HT1080 (cell line): ENCODE measurements around the gene TNFRSF21. TPM values are rescaled to one million over a fixed set of nuclear protein-coding genes. Genes with fewer than 3 reads are reported as not detected.
A peak's percentile ranks its signal among the peaks of the same experiment; 100 is the strongest.
"Not testable (repeated sequence)": the region's sequence is repeated elsewhere in the genome, so short reads cannot be mapped to it uniquely, and the experiment has no call there.

Source experiments
- DNase-seq: peaks from one replicate; pipeline ENCODE4 v3.0.0-alpha.2; 2015; ENCODE audit warnings: low read depth
- total RNA-seq: library from RNA; depleted of rRNA; stranded (reverse); fragments of >200 nt; shearing (Covaris generic); gene quantifications from 2 replicates; pipeline ENCODE4 v1.2.3, GENCODE V29; 2014

TNFRSF21 gene
- total RNA-seq, 1 experiment from 2014 or later = 47.5 TPM

GRCh38 chr6:47323887-47324286 is 14.2 kb upstream of the TNFRSF21 start:
- DNase-seq = no peak

DNA sequence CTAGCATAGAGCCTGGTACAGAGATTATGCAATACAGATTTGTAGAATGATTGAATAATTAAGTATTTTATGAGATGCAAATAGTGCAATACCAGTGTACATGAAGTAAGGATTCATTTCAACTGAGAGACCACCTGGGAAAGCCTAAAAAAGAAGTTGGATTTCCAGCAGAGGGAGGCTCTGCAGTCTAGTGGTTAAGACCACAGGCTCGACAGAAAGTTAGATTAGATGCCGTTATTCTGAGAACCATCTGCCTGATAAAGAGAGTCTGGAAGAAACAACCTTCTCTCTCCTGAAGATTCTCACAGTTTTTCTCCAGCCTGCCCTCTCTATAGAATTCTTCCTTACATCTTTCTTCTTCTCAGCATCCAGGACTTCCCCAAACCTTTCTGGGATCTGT is 13.6 kb upstream of the TNFRSF21 start:
- DNase-seq = no peak

DNA sequence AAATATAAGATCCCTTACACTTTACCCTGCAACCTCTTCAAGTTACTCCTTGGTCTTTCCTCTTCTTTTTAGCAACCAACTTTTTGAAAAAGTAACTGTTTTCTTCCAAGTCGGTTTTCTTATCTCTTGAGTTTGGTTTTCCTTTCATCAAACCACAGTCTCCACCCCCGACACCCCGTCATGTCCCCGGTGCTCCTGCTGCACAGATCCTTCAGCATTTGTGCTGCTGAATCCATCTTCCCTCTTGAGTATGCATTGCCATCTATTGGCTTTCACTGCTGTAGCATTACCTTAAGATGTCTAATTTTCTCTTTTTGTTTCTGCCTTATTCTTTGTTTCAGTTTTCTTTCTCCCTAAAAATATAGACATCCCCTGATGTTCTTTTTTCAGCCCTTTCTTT is 11.9 kb upstream of the TNFRSF21 start:
- DNase-seq = no peak

GRCh38 chr6:47319867-47320266 is 10.2 kb upstream of the TNFRSF21 start:
- no peak for DNase-seq

DNA sequence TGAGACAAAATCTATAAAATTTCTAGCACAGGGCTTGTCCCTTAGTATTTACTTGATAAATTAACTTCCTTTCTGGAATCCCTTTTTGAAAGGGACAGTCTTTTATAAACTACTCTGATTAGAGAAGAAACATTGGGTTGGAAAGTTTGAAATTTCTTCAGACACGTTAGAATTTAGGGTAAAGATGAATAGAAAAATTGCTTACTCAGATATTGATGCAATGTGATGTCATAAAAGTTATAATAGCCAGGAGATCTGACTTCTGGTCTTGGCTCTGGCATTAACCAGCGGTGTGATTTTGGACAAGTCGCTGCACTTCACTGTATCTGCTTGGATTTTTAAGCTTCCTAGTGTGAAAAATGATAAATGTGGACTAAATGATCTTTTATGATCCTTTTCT is 9.7 kb upstream of the TNFRSF21 start:
- no peak for DNase-seq

DNA sequence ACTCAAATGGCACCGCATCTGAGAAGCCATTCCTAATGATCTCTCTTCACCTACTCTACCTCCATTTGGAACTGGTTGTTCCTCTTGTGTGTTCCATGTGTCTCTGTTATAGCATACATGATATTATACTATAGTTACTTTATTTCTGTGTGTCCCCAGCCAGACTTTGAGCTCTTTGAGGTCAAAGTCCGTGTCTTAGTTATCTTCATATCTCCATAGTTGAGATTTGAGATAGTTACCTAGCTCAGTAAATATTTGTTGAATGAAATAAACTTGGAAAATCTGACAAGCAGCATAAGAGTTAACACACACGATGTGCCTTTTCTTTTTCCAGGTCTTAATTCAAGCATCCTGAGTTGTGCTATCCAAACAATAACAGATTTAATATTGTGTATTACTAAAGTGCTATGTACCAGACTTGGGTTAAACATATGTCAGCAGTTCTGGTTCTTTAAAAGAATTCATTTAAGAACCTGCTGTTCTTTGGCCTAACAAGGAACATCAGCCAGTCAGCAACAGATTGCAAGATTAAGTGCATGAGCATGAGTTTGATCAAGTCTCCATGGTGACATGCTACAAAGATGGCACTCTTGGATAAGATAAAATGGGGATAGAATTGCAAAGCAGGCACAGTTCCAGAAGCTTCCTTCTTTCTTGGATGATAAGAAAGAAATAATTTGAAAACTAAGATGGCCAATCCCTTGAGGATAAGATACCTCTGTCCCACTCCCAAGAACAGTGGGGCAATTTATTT is 8.7 kb upstream of the TNFRSF21 start:
- DNase-seq = no peak

DNA sequence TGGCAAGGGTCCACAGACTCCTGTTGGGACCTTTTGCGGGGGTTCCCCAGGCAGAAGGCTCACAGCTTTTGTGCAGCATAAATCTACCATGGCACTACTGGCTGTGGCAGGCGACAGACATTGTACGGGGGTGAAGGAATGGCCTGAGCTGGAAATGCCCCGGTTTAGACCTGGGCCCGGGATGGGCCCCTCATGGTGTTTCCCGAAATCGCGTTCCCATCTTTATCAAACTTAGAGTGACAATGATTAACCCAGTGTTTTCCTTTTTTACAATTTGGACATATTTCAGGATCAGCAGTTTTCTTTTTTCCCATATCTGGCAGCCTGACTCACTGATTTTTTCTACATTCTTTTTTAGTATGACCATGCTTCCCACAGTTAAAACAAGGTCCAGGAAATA is 5.5 kb upstream of the TNFRSF21 start:
- DNase-seq = not testable (repeated sequence)

DNA sequence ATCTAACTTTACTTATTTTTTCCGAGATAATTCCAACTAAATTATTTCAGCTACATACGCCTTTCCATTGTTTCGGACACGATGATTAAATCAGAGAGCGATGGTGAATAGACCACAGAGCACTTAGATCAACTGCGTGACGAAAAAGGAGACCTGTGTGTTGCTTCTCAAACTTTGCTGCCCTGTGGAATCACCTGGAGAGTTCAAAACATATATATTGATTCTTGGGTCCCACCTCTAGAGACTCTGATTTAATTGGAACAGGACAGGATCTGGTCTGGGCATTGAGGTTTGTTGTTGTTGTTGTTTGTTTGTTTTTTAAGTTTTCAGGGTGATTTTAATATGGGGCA is 401 bp upstream of the TNFRSF21 start:
- no peak for DNase-seq

GRCh38 chr6:47308552-47309290 is 984 bp downstream of the TNFRSF21 start:
- DNase-seq = peak; percentile 23

DNA sequence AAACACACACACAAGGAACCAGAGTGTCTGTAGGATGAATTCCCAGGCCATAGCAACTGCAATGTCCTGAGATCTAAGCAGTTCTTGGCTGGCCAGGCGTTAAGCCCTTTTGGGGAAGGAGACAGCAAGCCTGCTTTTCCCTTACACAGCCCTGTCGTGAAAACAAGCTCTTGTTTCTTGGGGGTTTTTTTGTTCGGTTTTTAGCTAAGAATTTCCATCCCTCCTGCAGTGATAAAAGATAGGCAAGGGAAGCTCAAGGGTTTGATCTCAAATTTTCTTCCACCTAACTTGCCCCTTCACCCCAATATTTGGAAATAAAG is 1.5 kb downstream of the TNFRSF21 start:
- peak; percentile 11 for DNase-seq

- DNase-seq = peak; percentile 6
These were observed 2.1 kb downstream of the TNFRSF21 start for GRCh38 chr6:47307362-47308197.

DNA sequence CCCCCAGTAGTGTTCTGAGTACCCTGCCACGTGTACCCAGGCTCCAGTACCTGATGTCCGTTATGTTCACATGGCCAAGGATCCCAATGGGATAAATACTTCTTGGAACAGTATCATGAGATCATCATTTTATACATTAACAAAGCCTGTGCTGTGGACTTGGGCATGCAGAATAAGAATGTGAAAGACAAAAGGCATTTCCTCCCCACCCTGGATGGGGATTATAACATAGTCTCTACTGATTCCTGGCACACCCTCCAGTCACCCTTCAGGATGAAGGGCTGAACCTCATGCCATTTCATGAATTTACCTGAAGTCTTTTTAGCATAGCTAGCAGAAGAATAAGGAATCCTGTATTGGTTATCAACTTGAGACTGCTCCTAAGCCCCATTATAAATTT is 2.8 kb downstream of the TNFRSF21 start:
- DNase-seq = peak; percentile 71

GRCh38 chr6:47303861-47304260 is 5.8 kb downstream of the TNFRSF21 start:
- DNase-seq = no peak

DNA sequence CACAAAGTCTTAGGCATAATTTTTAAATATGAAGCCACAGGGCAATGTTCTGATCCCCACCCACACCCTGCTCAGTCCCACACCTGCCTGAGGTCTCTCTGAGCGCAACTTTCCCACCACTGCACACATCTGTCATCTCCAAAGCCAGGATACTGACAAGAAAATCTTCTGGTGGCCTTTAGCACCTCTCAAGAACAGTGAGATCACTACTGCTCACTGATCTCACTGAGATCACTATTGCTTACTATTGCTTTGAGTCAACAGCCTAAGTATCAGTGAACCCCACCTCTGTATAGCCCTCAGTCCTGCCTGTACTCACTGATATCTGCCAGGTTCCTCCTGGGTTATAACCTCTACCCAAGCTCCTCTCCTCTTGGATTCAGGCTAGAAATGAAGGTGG is 6.4 kb downstream of the TNFRSF21 start:
- no peak for DNase-seq

- no peak for DNase-seq
These were observed 7.7 kb downstream of the TNFRSF21 start for GRCh38 chr6:47302043-47302442.

DNA sequence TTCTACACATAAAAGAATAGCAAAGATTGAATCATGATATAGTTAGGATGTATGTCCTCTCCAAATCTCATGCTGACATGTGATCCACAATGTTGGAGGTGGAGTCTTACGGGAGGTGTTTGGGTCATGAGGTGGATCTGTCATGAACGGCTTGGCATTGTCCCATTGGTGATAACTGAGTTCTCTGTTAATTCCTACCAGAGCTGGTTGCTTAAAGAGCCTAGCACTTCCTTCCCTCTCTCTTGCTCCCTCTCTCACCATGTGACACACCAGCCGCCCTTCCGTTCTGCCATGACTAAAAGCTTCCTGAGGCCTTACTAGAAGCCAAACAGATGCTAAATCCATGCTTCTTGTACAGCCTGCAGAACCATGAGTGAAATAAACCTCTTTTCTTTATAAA is 8.3 kb downstream of the TNFRSF21 start:
- DNase-seq = no peak

- DNase-seq = no peak
These were observed 9.3 kb downstream of the TNFRSF21 start for GRCh38 chr6:47300417-47300816.

GRCh38 chr6:47299965-47300364 is 9.7 kb downstream of the TNFRSF21 start:
- DNase-seq = no peak

DNA sequence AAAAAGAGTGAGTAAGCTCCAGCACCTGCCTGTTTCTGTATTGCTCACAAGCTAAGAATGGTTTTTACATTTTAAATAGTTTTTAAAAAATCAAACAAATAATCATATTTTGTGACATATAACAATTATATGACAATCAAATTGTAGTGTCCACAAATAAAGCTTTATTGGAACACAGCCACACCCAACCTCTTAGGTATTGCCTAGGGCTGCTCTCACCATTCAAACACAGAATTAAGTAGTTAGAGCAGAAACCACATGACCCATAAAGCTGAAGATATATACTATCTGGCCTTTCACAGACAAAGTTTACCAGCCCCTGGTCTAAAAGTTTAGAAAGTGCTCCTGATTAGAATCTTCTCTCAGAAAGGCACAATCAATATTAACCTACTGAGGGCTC is 11.2 kb downstream of the TNFRSF21 start:
- DNase-seq = no peak

- no peak for DNase-seq
These were observed 14.7 kb downstream of the TNFRSF21 start for GRCh38 chr6:47294990-47295389.

- peak; percentile 75 for DNase-seq
These were observed 16.8 kb downstream of the TNFRSF21 start for GRCh38 chr6:47292944-47293343.

GRCh38 chr6:47292027-47292426 is 17.7 kb downstream of the TNFRSF21 start:
- no peak for DNase-seq
